HG02870 (cell line): Measurements from ENCODE around the gene CACNA1C.

Experiments
- ATAC-seq: cut with Tn5 transposase; IDR thresholded peaks from one replicate; pipeline ENCODE4 v1.9.1; 2021; ENCODE audit warnings: mild to moderate bottlenecking, moderate library complexity; ENCODE audit not compliant: unreplicated experiment

The CACNA1C gene

DNA sequence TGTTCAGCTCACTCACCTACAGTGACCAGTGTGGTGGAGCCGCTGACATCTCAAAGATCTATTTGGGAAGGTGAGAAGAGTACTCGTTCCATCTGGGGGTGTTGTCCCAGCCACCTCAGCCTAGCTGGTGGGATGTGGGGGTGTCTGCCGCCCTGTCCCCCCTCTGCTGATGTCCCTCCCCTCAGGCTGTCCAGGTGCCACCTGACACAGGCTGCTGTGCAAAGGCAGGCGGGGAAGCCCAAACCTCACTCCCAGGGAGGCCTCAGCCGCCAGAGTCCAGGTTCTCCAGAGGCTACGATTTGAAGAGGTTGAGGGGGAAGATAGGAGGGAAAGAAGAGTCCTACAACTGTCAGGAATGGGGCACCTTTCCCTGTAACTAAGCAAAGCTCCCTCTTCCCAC is 690.7 kb downstream of the CACNA1C start:
- ATAC-seq: no peak

- ATAC-seq: no peak
Measured at GRCh38 chr12:2745655-2746054, 692.9 kb downstream of the CACNA1C start.
